OCI-LY7 (cell line): ENCODE data around the gene SLC29A2.
"Not testable (repeated sequence)": the region's sequence is repeated elsewhere in the genome, so short reads cannot be mapped to it uniquely, and the experiment has no call there.

ENCODE experiments used
- EZH2phosphoT487 ChIP-seq: fragments of 200-600 bp; sonication (generic); IDR thresholded peaks from 2 replicates; pipeline ENCODE4 v1.6.1; 2018; ENCODE audit warnings: low read depth, borderline replicate concordance, mild to moderate bottlenecking, mixed run types, antibody characterized with exemption, low read length, moderate library complexity, mixed read lengths
- TF ChIP-seq, protein P1 (sequence below): fragments of 200-600 bp; sonication (generic); conservative IDR thresholded peaks from 2 replicates; pipeline ENCODE4 v1.5.1; 2014; ENCODE audit warnings: mild to moderate bottlenecking, antibody characterized with exemption, low read length, moderate library complexity, mixed read lengths

DNA sequence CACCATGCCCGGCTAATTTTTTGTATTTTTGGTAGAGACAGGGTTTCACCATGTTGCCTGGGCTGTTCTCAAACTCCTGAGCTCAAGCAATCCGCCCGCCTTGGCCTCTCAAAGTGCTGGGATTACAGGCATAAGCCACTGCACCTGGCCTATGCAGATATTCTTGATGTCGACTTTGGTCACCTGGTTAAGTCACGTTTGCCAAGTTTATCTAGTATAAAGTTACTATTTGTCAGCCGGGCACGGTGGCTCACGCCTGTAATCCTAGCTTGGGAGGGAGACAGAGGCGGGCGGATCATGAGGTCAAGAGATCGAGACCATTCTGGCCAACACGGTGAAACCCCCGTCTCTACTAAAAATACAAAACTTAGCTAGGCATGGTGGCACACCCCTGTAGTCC lies 12.8 kb upstream of the SLC29A2 start:
- TF ChIP-seq, protein P1, sequence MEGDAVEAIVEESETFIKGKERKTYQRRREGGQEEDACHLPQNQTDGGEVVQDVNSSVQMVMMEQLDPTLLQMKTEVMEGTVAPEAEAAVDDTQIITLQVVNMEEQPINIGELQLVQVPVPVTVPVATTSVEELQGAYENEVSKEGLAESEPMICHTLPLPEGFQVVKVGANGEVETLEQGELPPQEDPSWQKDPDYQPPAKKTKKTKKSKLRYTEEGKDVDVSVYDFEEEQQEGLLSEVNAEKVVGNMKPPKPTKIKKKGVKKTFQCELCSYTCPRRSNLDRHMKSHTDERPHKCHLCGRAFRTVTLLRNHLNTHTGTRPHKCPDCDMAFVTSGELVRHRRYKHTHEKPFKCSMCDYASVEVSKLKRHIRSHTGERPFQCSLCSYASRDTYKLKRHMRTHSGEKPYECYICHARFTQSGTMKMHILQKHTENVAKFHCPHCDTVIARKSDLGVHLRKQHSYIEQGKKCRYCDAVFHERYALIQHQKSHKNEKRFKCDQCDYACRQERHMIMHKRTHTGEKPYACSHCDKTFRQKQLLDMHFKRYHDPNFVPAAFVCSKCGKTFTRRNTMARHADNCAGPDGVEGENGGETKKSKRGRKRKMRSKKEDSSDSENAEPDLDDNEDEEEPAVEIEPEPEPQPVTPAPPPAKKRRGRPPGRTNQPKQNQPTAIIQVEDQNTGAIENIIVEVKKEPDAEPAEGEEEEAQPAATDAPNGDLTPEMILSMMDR = not testable (repeated sequence)
- TF ChIP-seq EZH2phosphoT487 = not testable (repeated sequence)
